GM12873 (cell line): ENCODE measurements around the gene CHFR.

ENCODE experiments used
- CTCF ChIP-seq: IDR thresholded peaks from 2 replicates; pipeline ENCODE4 v1.5.1; 2012; ENCODE audit warnings: low read depth, mild to moderate bottlenecking, moderate library complexity, low read length, control low read depth; ENCODE audit not compliant: insufficient read depth; ENCODE audit errors: missing control alignments

Gene CHFR

GRCh38 chr12:132818562-132818961 is 68.8 kb downstream of the CHFR start:
- TF ChIP-seq CTCF = no peak

GRCh38 chr12:132814232-132814631 is 73.2 kb downstream of the CHFR start:
- TF ChIP-seq CTCF = no peak

GRCh38 chr12:132813443-132813842 is 74.0 kb downstream of the CHFR start:
- TF ChIP-seq CTCF = no peak

- TF ChIP-seq CTCF = no peak
Observed at GRCh38 chr12:132812631-132813305, 74.6 kb downstream of the CHFR start.

GRCh38 chr12:132809391-132809790 is 78.0 kb downstream of the CHFR start:
- TF ChIP-seq CTCF = peak; percentile 48

GRCh38 chr12:132807295-132808092 is 79.9 kb downstream of the CHFR start:
- no peak for TF ChIP-seq CTCF

- TF ChIP-seq CTCF = no peak
Observed at GRCh38 chr12:132806857-132807256, 80.5 kb downstream of the CHFR start.
